AG09309 (cell line): ENCODE measurements around the gene SIGLEC15.
"Not testable (repeated sequence)": the region's sequence is repeated elsewhere in the genome, so short reads cannot be mapped to it uniquely, and the experiment has no call there.

Source experiments
- DNase-seq: peaks from one replicate; pipeline ENCODE4 v3.0.0-alpha.2; 2010; ENCODE audit warnings: low read depth
- H3K4me3 ChIP-seq: 2 replicates; pipeline ENCODE4 v1.5.1; 2011; ENCODE audit warnings: mild to moderate bottlenecking, low read depth, low read length, moderate library complexity; ENCODE audit not compliant: control insufficient read depth
- CTCF ChIP-seq: IDR thresholded peaks from 2 replicates; pipeline ENCODE4 v1.5.1; 2011; ENCODE audit warnings: mild to moderate bottlenecking, low read depth, low read length, inconsistent platforms; ENCODE audit not compliant: insufficient read depth, control insufficient read depth; ENCODE audit errors: missing control alignments

The SIGLEC15 gene

GRCh38 chr18:45845410-45845809, 19.9 kb downstream of the SIGLEC15 start:
- DNase-seq: no peak
- no peak for TF ChIP-seq CTCF
- no peak overlapping the region for H3K4me3 ChIP-seq

GRCh38 chr18:45847119-45847518, 21.6 kb downstream of the SIGLEC15 start:
- TF ChIP-seq CTCF: no peak
- H3K4me3 ChIP-seq: no peak overlapping the region
- DNase-seq: no peak

GRCh38 chr18:45848643-45849042, 23.2 kb downstream of the SIGLEC15 start:
- H3K4me3 ChIP-seq, DNase-seq: not testable (repeated sequence)

- DNase-seq: no peak
- TF ChIP-seq CTCF: no peak
- no peak overlapping the region for H3K4me3 ChIP-seq
These were observed 24.1 kb downstream of the SIGLEC15 start for GRCh38 chr18:45849529-45849928.

GRCh38 chr18:45850021-45850420, 24.5 kb downstream of the SIGLEC15 start:
- no peak for DNase-seq
- H3K4me3 ChIP-seq: no peak overlapping the region
- peak; percentile 45 for TF ChIP-seq CTCF

- no peak for DNase-seq
- no peak for TF ChIP-seq CTCF
- no peak overlapping the region for H3K4me3 ChIP-seq
These were observed 25.9 kb downstream of the SIGLEC15 start for GRCh38 chr18:45851161-45851925.

- no peak for TF ChIP-seq CTCF
- H3K4me3 ChIP-seq: no peak overlapping the region
- DNase-seq: no peak
These were observed 27.2 kb downstream of the SIGLEC15 start for GRCh38 chr18:45852631-45853030.
